Neural progenitor cell (in vitro differentiated cells): ENCODE measurements around the gene CHI3L1. TPM values are rescaled to one million over a fixed set of nuclear protein-coding genes. Genes with fewer than 3 reads are reported as not detected.

ENCODE experiments used
- DNase-seq: peaks from one replicate; pipeline ENCODE4 v3.0.0-alpha.2; 2016; ENCODE audit warnings: low spot score
- H2AFZ ChIP-seq: fragments of 200-600 bp; sonication (generic); replicated peaks from 2 replicates; pipeline ENCODE4 v1.6.1; 2016; ENCODE audit warnings: antibody characterized with exemption
- H3F3A ChIP-seq: fragments of 200-600 bp; sonication (generic); 2 replicates; pipeline ENCODE4 v1.6.1; 2016; ENCODE audit warnings: antibody characterized with exemption, low read depth
- H3K27ac ChIP-seq: fragments of 200-600 bp; sonication (generic); 2 replicates; pipeline ENCODE4 v1.5.1; 2016; ENCODE audit warnings: mild to moderate bottlenecking
- H3K27me3 ChIP-seq: fragments of 200-600 bp; sonication (generic); 2 replicates; pipeline ENCODE4 v1.6.1; 2016; ENCODE audit warnings: mild to moderate bottlenecking, moderate library complexity
- H3K36me3 ChIP-seq: fragments of 200-600 bp; sonication (generic); 2 replicates; pipeline ENCODE4 v1.5.1; 2016
- H3K4me1 ChIP-seq: fragments of 200-600 bp; sonication (generic); 2 replicates; pipeline ENCODE4 v1.6.1; 2016; ENCODE audit warnings: mixed run types
- H3K4me2 ChIP-seq: fragments of 200-600 bp; sonication (generic); 2 replicates; pipeline ENCODE4 v1.6.1; 2016
- H3K4me3 ChIP-seq: fragments of 200-600 bp; sonication (generic); 2 replicates; pipeline ENCODE4 v1.5.1; 2016
- H3K79me2 ChIP-seq: fragments of 200-600 bp; sonication (generic); 2 replicates; pipeline ENCODE4 v1.6.1; 2016; ENCODE audit warnings: low read depth
- H3K9ac ChIP-seq: fragments of 200-600 bp; sonication (generic); 2 replicates; pipeline ENCODE4 v1.6.1; 2016
- H3K9me3 ChIP-seq: fragments of 200-600 bp; sonication (generic); 2 replicates; pipeline ENCODE4 v1.5.1; 2016; ENCODE audit warnings: low read depth
- H4K20me1 ChIP-seq: fragments of 200-600 bp; sonication (generic); 2 replicates; pipeline ENCODE4 v1.6.1; 2016; ENCODE audit warnings: low read depth
- H3K27ac Mint-ChIP-seq: 3 replicates; pipeline ENCODE4 v1.8.0; 2021; ENCODE audit warnings: mixed read lengths
- H3K27me3 Mint-ChIP-seq: 2 replicates; pipeline ENCODE4 v1.8.0; 2022; ENCODE audit warnings: low read depth, mild to moderate bottlenecking, inconsistent platforms, moderate library complexity, mixed read lengths; ENCODE audit not compliant: insufficient read depth
- H3K36me3 Mint-ChIP-seq: 3 replicates; pipeline ENCODE4 v1.8.0; 2021; ENCODE audit warnings: mixed read lengths
- H3K4me1 Mint-ChIP-seq: 3 replicates; pipeline ENCODE4 v1.8.0; 2021; ENCODE audit warnings: mixed read lengths
- H3K4me3 Mint-ChIP-seq: 3 replicates; pipeline ENCODE4 v1.8.0; 2021; ENCODE audit warnings: mild to moderate bottlenecking, moderate library complexity, mixed read lengths
- H3K9me3 Mint-ChIP-seq: 3 replicates; pipeline ENCODE4 v1.8.0; 2020; ENCODE audit warnings: mixed read lengths
- EZH2 ChIP-seq: fragments of 200-600 bp; sonication (generic); IDR thresholded peaks from 2 replicates; pipeline ENCODE4 v1.6.1; 2017; ENCODE audit warnings: antibody characterized with exemption, mild to moderate bottlenecking, moderate library complexity
- EZH2phosphoT487 ChIP-seq: fragments of 200-600 bp; sonication (generic); IDR thresholded peaks from 2 replicates; pipeline ENCODE4 v1.6.1; 2017; ENCODE audit warnings: antibody characterized with exemption
- total RNA-seq: library from RNA; depleted of rRNA; stranded (reverse); fragments of >200 nt; gene quantifications from 2 replicates; pipeline ENCODE4 v1.2.3, GENCODE V29; 2015; ENCODE audit warnings: low replicate concordance
- TF ChIP-seq, protein P1 (sequence below): fragments of 200-600 bp; sonication (generic); IDR thresholded peaks from 2 replicates; pipeline ENCODE4 v1.5.1; 2017; ENCODE audit warnings: antibody characterized with exemption, mild to moderate bottlenecking

The CHI3L1 gene
- total RNA-seq, 1 donor from 2014 or later, result 0.95 TPM

DNA sequence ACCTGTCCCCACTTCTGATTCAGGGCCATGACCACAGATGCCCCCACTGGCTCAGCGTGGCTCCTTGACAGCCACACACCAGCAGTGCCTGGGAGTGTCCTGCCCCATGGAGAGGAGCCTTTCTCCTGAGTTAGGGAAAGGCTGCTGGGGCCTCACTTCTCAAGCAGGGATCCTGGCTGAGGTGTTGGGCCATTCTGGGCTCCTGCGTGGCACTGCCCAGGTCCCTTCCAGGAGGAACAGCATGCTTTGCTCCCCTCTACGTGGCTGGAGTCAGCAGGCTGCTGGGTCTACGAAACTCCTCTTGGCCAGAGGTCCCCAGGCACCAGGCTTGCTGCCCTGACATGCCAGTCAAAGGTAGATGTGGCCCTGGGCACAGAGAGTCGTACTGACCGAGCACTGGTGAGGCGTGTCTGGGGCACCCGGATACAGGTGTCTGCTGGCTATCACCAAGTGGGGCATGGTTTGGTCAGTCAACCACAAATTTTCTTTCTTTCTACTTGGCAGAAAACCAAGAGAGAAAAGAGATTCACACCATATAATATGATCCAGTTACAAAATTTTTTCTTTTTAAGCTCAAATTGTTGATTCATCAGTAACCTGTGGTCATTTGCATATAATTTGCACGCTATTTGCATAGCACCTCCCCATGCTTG, 54.8 kb downstream of the CHI3L1 start:
- peak overlapping the region; percentile 17 for H3K27ac Mint-ChIP-seq
- DNase-seq, result no peak
- Histone ChIP-seq H4K20me1 (peaks cover under 1% of the 10 kb centered on the region), H3K27me3 (peaks cover 33% of the 10 kb centered on the region), H3K27ac (no peak overlapping the region), H3K4me3 (no peak overlapping the region), H3K9ac (no peak overlapping the region), H3K79me2 (no peaks in the 10 kb centered on the region), H3K4me2 (no peak overlapping the region), H2AFZ (no peak overlapping the region), H3K4me1 (peaks cover 19% of the 10 kb centered on the region), H3K9me3 (no peaks in the 10 kb centered on the region), H3F3A (peaks cover 14% of the 10 kb centered on the region), H3K36me3 (no peaks in the 10 kb centered on the region)
- TF ChIP-seq, protein P1, sequence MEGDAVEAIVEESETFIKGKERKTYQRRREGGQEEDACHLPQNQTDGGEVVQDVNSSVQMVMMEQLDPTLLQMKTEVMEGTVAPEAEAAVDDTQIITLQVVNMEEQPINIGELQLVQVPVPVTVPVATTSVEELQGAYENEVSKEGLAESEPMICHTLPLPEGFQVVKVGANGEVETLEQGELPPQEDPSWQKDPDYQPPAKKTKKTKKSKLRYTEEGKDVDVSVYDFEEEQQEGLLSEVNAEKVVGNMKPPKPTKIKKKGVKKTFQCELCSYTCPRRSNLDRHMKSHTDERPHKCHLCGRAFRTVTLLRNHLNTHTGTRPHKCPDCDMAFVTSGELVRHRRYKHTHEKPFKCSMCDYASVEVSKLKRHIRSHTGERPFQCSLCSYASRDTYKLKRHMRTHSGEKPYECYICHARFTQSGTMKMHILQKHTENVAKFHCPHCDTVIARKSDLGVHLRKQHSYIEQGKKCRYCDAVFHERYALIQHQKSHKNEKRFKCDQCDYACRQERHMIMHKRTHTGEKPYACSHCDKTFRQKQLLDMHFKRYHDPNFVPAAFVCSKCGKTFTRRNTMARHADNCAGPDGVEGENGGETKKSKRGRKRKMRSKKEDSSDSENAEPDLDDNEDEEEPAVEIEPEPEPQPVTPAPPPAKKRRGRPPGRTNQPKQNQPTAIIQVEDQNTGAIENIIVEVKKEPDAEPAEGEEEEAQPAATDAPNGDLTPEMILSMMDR, result no peak
- TF ChIP-seq EZH2, result no peak
- TF ChIP-seq EZH2phosphoT487, result no peak
- peaks cover 2% of the 10 kb centered on the region for H3K36me3 Mint-ChIP-seq
- H3K4me3 Mint-ChIP-seq, result no peak overlapping the region
- peaks cover 10% of the 10 kb centered on the region for H3K27me3 Mint-ChIP-seq
- peaks cover 35% of the 10 kb centered on the region for H3K4me1 Mint-ChIP-seq
- H3K9me3 Mint-ChIP-seq, result no peaks in the 10 kb centered on the region

GRCh38 chr1:203130358-203130985, 56.0 kb downstream of the CHI3L1 start:
- H3K79me2 ChIP-seq, result no peaks in the 10 kb centered on the region
- H3K9me3 ChIP-seq, result no peaks in the 10 kb centered on the region
- no peak for DNase-seq
- no peaks in the 10 kb centered on the region for H3K36me3 ChIP-seq
- no peak overlapping the region for H3K4me3 Mint-ChIP-seq
- H3K27ac Mint-ChIP-seq, result no peak overlapping the region
- no peak overlapping the region for H3K4me2 ChIP-seq
- H3K9ac ChIP-seq, result no peak overlapping the region
- H3K27ac ChIP-seq, result no peak overlapping the region
- H3F3A ChIP-seq, result peaks cover 16% of the 10 kb centered on the region
- peaks cover 12% of the 10 kb centered on the region for H3K27me3 Mint-ChIP-seq
- H4K20me1 ChIP-seq, result peaks cover 3% of the 10 kb centered on the region
- no peak overlapping the region for H3K4me3 ChIP-seq
- H3K36me3 Mint-ChIP-seq, result peaks cover 2% of the 10 kb centered on the region
- TF ChIP-seq, protein P1, result no peak
- no peak for TF ChIP-seq EZH2phosphoT487
- no peak for TF ChIP-seq EZH2
- peaks cover 46% of the 10 kb centered on the region for H3K4me1 Mint-ChIP-seq
- no peak overlapping the region for H2AFZ ChIP-seq
- H3K9me3 Mint-ChIP-seq, result no peaks in the 10 kb centered on the region
- H3K27me3 ChIP-seq, result peaks cover 36% of the 10 kb centered on the region
- H3K4me1 ChIP-seq, result peaks cover 26% of the 10 kb centered on the region

GRCh38 chr1:203129501-203130231, 56.8 kb downstream of the CHI3L1 start:
- H2AFZ ChIP-seq, result no peak overlapping the region
- no peak overlapping the region for H3K4me3 Mint-ChIP-seq

More at GRCh38 chr1:203129501-203130231, 56.8 kb downstream of the CHI3L1 start:
- no peaks in the 10 kb centered on the region for H3K9me3 Mint-ChIP-seq
- TF ChIP-seq, protein P1, result no peak
- TF ChIP-seq EZH2phosphoT487, result no peak
- no peak for TF ChIP-seq EZH2
- H3K27me3 Mint-ChIP-seq, result peaks cover 12% of the 10 kb centered on the region
- Histone ChIP-seq H3K4me3 (no peak overlapping the region), H3F3A (peaks cover 16% of the 10 kb centered on the region), H3K4me1 (peaks cover 27% of the 10 kb centered on the region), H4K20me1 (peaks cover 3% of the 10 kb centered on the region), H3K27ac (no peak overlapping the region), H3K36me3 (no peaks in the 10 kb centered on the region), H3K79me2 (no peaks in the 10 kb centered on the region), H3K27me3 (peaks cover 36% of the 10 kb centered on the region), H3K9ac (no peak overlapping the region), H3K9me3 (no peaks in the 10 kb centered on the region), H3K4me2 (no peak overlapping the region)
- no peak for DNase-seq
- H3K36me3 Mint-ChIP-seq, result peaks cover 2% of the 10 kb centered on the region
- peaks cover 50% of the 10 kb centered on the region for H3K4me1 Mint-ChIP-seq
- H3K27ac Mint-ChIP-seq, result no peak overlapping the region

Other genes starting within 250 kb of the CHI3L1 start
- 54.6 and 67.0 TPM in 2 replicates for gene ADIPOR1, start 228.4 kb downstream of the CHI3L1 start, total RNA-seq
- 12.6 and 19.7 TPM in 2 replicates for gene CYB5R1, start 219.4 kb downstream of the CHI3L1 start, total RNA-seq
- 92.4 and 111 TPM in 2 replicates for gene TMEM183A, start 179.3 kb downstream of the CHI3L1 start, total RNA-seq
- 21.5 and 23.5 TPM in 2 replicates for gene PPFIA4, start 160.2 kb downstream of the CHI3L1 start, total RNA-seq
- not detected in 2 replicates for gene MYOG, start 100.7 kb downstream of the CHI3L1 start, total RNA-seq
- gene ADORA1, start 59.0 kb downstream of the CHI3L1 start, total RNA-seq, result 1.1 and 3.2 TPM in 2 replicates
- not detected in 2 replicates for gene MYBPH, start 10.9 kb downstream of the CHI3L1 start, total RNA-seq
- gene CHIT1, start 43.0 kb upstream of the CHI3L1 start, total RNA-seq, result 0.03 and 0.11 TPM in 2 replicates
- 26.5 and 47.6 TPM in 2 replicates for gene BTG2, start 118.8 kb upstream of the CHI3L1 start, total RNA-seq
- 0.19 TPM in 1 of 2 replicates, not detected in the other for gene FMOD, start 164.4 kb upstream of the CHI3L1 start, total RNA-seq